ENCODE measurements around the gene LYSET.
"Not testable (repeated sequence)": the region's sequence is repeated elsewhere in the genome, so short reads cannot be mapped to it uniquely, and the experiment has no call there.

DNA sequence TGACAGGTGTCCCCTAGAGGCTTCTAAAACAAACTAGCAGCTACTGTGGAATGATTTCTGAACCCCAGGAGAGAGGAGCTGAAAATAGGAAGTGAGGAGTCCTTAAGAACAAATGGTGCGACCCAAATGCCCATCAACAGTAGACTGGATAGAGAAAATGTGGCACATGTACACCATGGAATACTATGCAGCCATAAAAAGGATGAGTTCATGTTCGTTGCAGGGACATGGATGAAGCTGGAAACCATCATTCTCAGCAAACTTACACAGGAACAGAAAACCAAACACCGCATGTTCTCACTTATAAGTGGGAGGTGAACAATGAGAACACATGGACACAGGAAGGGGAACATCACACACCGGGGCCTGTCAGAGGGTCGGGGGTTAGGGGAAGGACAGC lies 48.0 kb downstream of the LYSET start:
- not testable (repeated sequence) for TF ChIP-seq EZH2 (IDR thresholded peaks at IDR 0.05); FOXP2 (optimal IDR thresholded peaks at IDR 0.05; ENCODE audit: control extremely low read depth, extremely low read length, insufficient read depth)

Measured in SK-N-MC (cell line).